ENCODE measurements around the gene TMEM238. TPM values are rescaled to one million over a fixed set of nuclear protein-coding genes. Genes with fewer than 3 reads are reported as not detected.

TMEM238 gene
- total and polyA plus RNA-seq, 10 donors = 0.17 to 8.8 (median 4.9) TPM; not detected in 1

DNA sequence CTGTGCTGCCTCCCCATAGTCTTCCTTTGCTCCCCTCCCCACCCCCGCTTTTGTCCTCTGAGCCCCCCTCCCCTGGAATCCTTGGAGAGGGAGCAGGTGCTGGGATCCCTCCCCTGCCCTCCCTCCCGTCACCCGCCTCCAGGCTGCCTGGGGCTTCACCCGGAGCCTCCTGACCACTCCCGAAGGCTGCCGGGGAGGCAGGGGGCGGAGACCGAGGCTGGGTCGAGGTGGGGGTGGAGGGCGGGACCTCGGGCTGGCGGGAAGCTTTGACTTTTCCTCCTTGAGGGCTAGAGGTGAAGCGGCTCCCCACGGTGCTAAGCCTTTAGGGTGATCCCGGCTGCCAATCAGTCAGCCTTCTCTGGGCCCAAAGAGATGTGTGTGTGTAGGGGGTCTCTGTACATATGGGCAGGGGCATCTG lies 42.9 kb downstream of the TMEM238 start:
- H3K4me3 ChIP-seq = peak overlapping the region in 5 of 8 donors; percentile 55 to 75 (median 69)
- intact Hi-C loops (cut with DNase I; ENCODE audit: low total_unique reads) = no loop called here
- H3K27me3 ChIP-seq (replicated peaks in 1 of 7) = peaks cover 0 to 26% (median 0%) of the 10 kb centered on the region in 7 donors
- H3K27ac ChIP-seq = peak overlapping the region in 1 of 8 donors; percentile 91
- H3K4me1 ChIP-seq = peaks cover 10 to 35% (median 22%) of the 10 kb centered on the region in 6 donors
- peak in 1 of 3 donors; percentile 12 for TF ChIP-seq POLR2AphosphoS5 (IDR thresholded peaks at IDR 0.05)
- TF ChIP-seq CTCF (IDR thresholded peaks at IDR 0.05 in 8 of 11, conservative IDR thresholded peaks at IDR 0.05 in 3 of 11) = no peak
- WGBS, 5 donors = 1 to 6% (median 3%) methylated on average over 4 to 15 of the region's 15 CpGs
- H3K36me3 ChIP-seq = peaks cover 0 to 43% (median under 1%) of the 10 kb centered on the region in 6 donors
- no peak for DNase-seq
- H3K9me3 ChIP-seq = no peaks in the 10 kb centered on the region

- Histone ChIP-seq H3K36me3 (peaks cover 0 to 39% (median 0%) of the 10 kb centered on the region in 6 donors), H3K4me1 (peaks cover 10 to 35% (median 22%) of the 10 kb centered on the region in 6 donors), H3K27ac (peak overlapping the region in 1 of 8 donors; percentile 91), H3K27me3 (replicated peaks in 1 of 7) (peaks cover 0 to 28% (median 0%) of the 10 kb centered on the region in 7 donors), H3K4me3 (peak overlapping the region in 7 of 8 donors; percentile 47 to 75 (median 61)), H3K9me3 (no peaks in the 10 kb centered on the region)
- no peak for TF ChIP-seq POLR2A (IDR thresholded peaks at IDR 0.05)
- TF ChIP-seq POLR2AphosphoS5 (IDR thresholded peaks at IDR 0.05) = no peak
- no peak for TF ChIP-seq CTCF (IDR thresholded peaks at IDR 0.05 in 8 of 11, conservative IDR thresholded peaks at IDR 0.05 in 3 of 11)
- intact Hi-C loops (cut with DNase I; ENCODE audit: low total_unique reads) = no loop called here
- DNase-seq = peak; percentile 83
- 2 to 5% (median 3%) methylated on average over 20 to 24 of the region's 24 CpGs for WGBS, 5 donors
Observed at GRCh38 chr19:55340784-55341147, 43.3 kb downstream of the TMEM238 start.

GRCh38 chr19:55339889-55340783 lies 44.0 kb downstream of the TMEM238 start:
- intact Hi-C loops (cut with DNase I; ENCODE audit: low total_unique reads) = no loop called here
- TF ChIP-seq POLR2AphosphoS5 (IDR thresholded peaks at IDR 0.05) = no peak
- TF ChIP-seq POLR2A (IDR thresholded peaks at IDR 0.05) = peak in 2 of 3 donors; percentile 38 to 85
- peak in 1 of 11 experiments; percentile 2 for TF ChIP-seq CTCF (IDR thresholded peaks at IDR 0.05 in 8 of 11, conservative IDR thresholded peaks at IDR 0.05 in 3 of 11)
- peaks cover 0 to 32% (median 0%) of the 10 kb centered on the region in 7 donors for H3K27me3 ChIP-seq (replicated peaks in 1 of 7)
- WGBS, 5 donors = 4 to 8% (median 5%) methylated on average over 15 to 36 of the region's 44 CpGs
- peaks cover 10 to 35% (median 22%) of the 10 kb centered on the region in 6 donors for H3K4me1 ChIP-seq
- peak overlapping the region; percentile 60 to 97 (median 91) for H3K27ac ChIP-seq
- peaks cover 0 to 36% (median 0%) of the 10 kb centered on the region in 6 donors for H3K36me3 ChIP-seq
- H3K4me3 ChIP-seq = peak overlapping the region; percentile 45 to 75 (median 58)
- H3K9me3 ChIP-seq = no peaks in the 10 kb centered on the region
- peak; percentile 83 for DNase-seq

All from spleen (tissue), 11 donors.